AG04450 (cell line): Measurements from ENCODE around the gene SRSF2. TPM values are rescaled to one million over a fixed set of nuclear protein-coding genes. Genes with fewer than 3 reads are reported as not detected.

Experiments
- CTCF ChIA-PET: fragments of 300-600, 350-600 bp; formaldehyde crosslinking; extraction: SDS; loops from one replicate; lab custom pipeline; 2022; ENCODE audit warnings: antibody characterized with exemption, inconsistent platforms; lab: Charles Lee
- POLR2A ChIA-PET: fragments of 350-600 bp; formaldehyde crosslinking; extraction: SDS; loops from one replicate; lab custom pipeline; 2021; ENCODE audit warnings: antibody characterized with exemption, inconsistent platforms; lab: Yijun Ruan, JAX
- DNase-seq: peaks from one replicate; pipeline ENCODE4 v3.0.0-alpha.2; 2011; ENCODE audit warnings: low read depth, low spot score
- H3K27ac ChIP-seq: one replicate; pipeline ENCODE4 v1.5.1; 2012; ENCODE audit warnings: low read depth, low read length, control low read depth
- H3K27me3 ChIP-seq: one replicate; pipeline ENCODE4 v1.6.0; 2012; ENCODE audit warnings: low read length; ENCODE audit not compliant: control insufficient read depth, insufficient read depth
- H3K4me3 ChIP-seq: 2 replicates; pipeline ENCODE4 v1.5.1; 2011; ENCODE audit warnings: mild to moderate bottlenecking, low read depth, low read length, control low read depth
- H3K9me3 ChIP-seq: 2 replicates; pipeline ENCODE4 v1.5.1; 2012; ENCODE audit warnings: low read length; ENCODE audit not compliant: control insufficient read depth, insufficient read depth
- CTCF ChIP-seq: IDR thresholded peaks from 2 replicates; pipeline ENCODE4 v1.5.1; 2011; ENCODE audit warnings: low read depth, low read length, control low read depth, inconsistent platforms
- polyA plus RNA-seq: library from polyadenylated mRNA; depleted of rRNA; stranded (reverse); fragments of >200 nt; gene quantifications from 2 replicates; pipeline ENCODE4 v1.2.3, GENCODE V29; 2011

The SRSF2 gene
- polyA plus RNA-seq, 1 experiment = 184 TPM

DNA sequence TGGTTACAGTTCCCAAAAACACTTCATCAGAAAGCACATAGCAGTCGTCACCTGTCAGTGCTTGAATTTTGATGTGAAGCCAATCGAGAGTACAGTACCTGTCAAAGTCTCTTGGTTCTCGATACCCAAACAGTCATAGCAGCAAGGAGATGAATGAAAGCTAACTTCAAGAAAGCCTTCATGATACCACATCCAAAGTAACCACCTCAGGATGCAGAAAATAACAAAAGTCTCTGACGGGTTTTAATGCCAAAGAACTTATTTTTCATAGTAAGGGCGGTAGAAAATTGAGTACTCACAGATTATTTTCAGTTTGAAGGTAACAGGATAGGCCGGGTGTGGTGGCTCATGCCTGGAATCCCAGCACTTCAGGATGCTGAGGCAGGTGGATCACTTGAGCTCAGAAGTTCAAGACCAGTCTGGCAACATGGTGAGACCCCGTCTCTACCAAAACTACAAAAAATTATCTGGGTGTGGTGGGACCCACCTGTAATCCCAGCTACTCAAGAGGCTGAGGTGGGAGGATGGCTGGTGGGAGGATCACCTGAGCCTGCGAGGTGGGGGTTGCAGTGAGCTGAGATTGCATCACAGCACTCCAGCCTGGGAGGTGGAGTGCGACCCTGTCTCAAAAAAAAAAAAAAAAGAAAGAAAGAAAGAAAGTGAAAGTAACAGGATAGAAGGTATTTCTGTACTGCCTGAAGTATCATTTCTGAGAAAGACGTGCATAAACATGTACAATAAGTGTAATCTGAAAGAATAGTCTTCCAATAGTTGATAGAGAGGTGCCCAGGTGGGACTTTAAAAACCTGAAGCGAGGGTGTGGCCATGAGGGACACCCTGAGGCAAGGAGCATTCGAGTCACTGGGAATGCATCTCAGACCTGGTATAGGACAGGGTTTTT lies 16.2 kb upstream of the SRSF2 start:
- no peak overlapping the region for H3K27ac ChIP-seq
- no peaks in the 10 kb centered on the region for H3K9me3 ChIP-seq
- no peak for DNase-seq
- TF ChIP-seq CTCF = no peak
- H3K4me3 ChIP-seq = no peak overlapping the region
- ChIA-PET POLR2A (no interaction called here), CTCF (no interaction called here)
- H3K27me3 ChIP-seq = no peaks in the 10 kb centered on the region

GRCh38 chr17:76752006-76752405 lies 14.9 kb upstream of the SRSF2 start:
- no peak for TF ChIP-seq CTCF
- Histone ChIP-seq H3K9me3 (no peaks in the 10 kb centered on the region), H3K4me3 (no peak overlapping the region), H3K27me3 (no peaks in the 10 kb centered on the region), H3K27ac (no peak overlapping the region)
- CTCF ChIA-PET = interaction anchor here (0.6 kb wide), 1 partner anchor 334 kb away, joined by 3 read pairs; no protein-coding TSS in a partner anchor
- POLR2A ChIA-PET = no interaction called here
- DNase-seq = no peak

- DNase-seq = no peak
- ChIA-PET POLR2A (no interaction called here), CTCF (no interaction called here)
- H3K9me3 ChIP-seq = no peaks in the 10 kb centered on the region
- H3K4me3 ChIP-seq = no peak overlapping the region
- H3K27me3 ChIP-seq = no peaks in the 10 kb centered on the region
- TF ChIP-seq CTCF = no peak
- H3K27ac ChIP-seq = no peak overlapping the region
These were observed 14.4 kb upstream of the SRSF2 start for GRCh38 chr17:76751416-76751993.

GRCh38 chr17:76748657-76749056 lies 11.5 kb upstream of the SRSF2 start:
- no peaks in the 10 kb centered on the region for H3K27me3 ChIP-seq
- no peak overlapping the region for H3K27ac ChIP-seq
- no peak overlapping the region for H3K4me3 ChIP-seq
- no peak for DNase-seq
- CTCF ChIA-PET = no interaction called here
- POLR2A ChIA-PET = interaction anchor here (0.7 kb wide), 2 partner anchors 10 to 12 kb away, joined by 3 read pairs; no protein-coding TSS in a partner anchor
- no peak for TF ChIP-seq CTCF
- H3K9me3 ChIP-seq = no peaks in the 10 kb centered on the region
